Erythroblast (primary cell): ENCODE data around the gene ETS1.

Source experiments
- GATA1 ChIP-seq: IDR thresholded peaks from 2 replicates; pipeline ENCODE4 v1.6.1; 2011; ENCODE audit warnings: low read depth, mild to moderate bottlenecking, control low read depth, low read length, moderate library complexity
- POLR2A ChIP-seq: IDR thresholded peaks from 2 replicates; pipeline ENCODE4 v1.6.1; 2011; ENCODE audit warnings: mild to moderate bottlenecking, low read length

GRCh38 chr11:128477811-128478210 is 109.5 kb downstream of the ETS1 start:
- no peak for TF ChIP-seq POLR2A
- TF ChIP-seq GATA1: no peak
